ENCODE results near the gene PPARGC1A. TPM values are rescaled to one million over a fixed set of nuclear protein-coding genes. Genes with fewer than 3 reads are reported as not detected.

Gene PPARGC1A
- total and polyA plus RNA-seq, 2 experiments from 2014 or later: 0.76 to 3.3 TPM

- Histone ChIP-seq H3K36me3 (ENCODE audit: insufficient read depth) (no peaks in the 10 kb centered on the region), H3K79me2 (replicated peaks; ENCODE audit: insufficient read depth) (no peaks in the 10 kb centered on the region), H3F3A (replicated peaks; ENCODE audit: low read depth) (no peaks in the 10 kb centered on the region), H3K4me1 (ENCODE audit: insufficient read depth) (peaks cover 4% of the 10 kb centered on the region), H4K20me1 (replicated peaks; ENCODE audit: insufficient read depth) (no peaks in the 10 kb centered on the region), H3K27ac (ENCODE audit: low read depth) (no peak overlapping the region), H3K9me2 (ENCODE audit: insufficient read depth) (no peaks in the 10 kb centered on the region), H3K4me2 (no peak overlapping the region), H3K4me3 (no peak overlapping the region), H3K27me3 (ENCODE audit: insufficient read depth) (no peaks in the 10 kb centered on the region), H2AFZ (no peak overlapping the region)
- Mint-ChIP-seq H3K9me3 (no peaks in the 10 kb centered on the region), H3K27ac (no peak overlapping the region), H3K4me3 (no peak overlapping the region), H3K36me3 (ENCODE audit: low read depth) (no peaks in the 10 kb centered on the region), H3K4me1 (peaks cover 16% of the 10 kb centered on the region), H3K27me3 (ENCODE audit: insufficient read depth, low read depth, poor library complexity) (no peaks in the 10 kb centered on the region)
- TF ChIP-seq CREB1 (CRISPR knock-in tag; IDR thresholded peaks at IDR 0.05; ENCODE audit: low read depth): no peak
- TF ChIP-seq, protein P1, sequence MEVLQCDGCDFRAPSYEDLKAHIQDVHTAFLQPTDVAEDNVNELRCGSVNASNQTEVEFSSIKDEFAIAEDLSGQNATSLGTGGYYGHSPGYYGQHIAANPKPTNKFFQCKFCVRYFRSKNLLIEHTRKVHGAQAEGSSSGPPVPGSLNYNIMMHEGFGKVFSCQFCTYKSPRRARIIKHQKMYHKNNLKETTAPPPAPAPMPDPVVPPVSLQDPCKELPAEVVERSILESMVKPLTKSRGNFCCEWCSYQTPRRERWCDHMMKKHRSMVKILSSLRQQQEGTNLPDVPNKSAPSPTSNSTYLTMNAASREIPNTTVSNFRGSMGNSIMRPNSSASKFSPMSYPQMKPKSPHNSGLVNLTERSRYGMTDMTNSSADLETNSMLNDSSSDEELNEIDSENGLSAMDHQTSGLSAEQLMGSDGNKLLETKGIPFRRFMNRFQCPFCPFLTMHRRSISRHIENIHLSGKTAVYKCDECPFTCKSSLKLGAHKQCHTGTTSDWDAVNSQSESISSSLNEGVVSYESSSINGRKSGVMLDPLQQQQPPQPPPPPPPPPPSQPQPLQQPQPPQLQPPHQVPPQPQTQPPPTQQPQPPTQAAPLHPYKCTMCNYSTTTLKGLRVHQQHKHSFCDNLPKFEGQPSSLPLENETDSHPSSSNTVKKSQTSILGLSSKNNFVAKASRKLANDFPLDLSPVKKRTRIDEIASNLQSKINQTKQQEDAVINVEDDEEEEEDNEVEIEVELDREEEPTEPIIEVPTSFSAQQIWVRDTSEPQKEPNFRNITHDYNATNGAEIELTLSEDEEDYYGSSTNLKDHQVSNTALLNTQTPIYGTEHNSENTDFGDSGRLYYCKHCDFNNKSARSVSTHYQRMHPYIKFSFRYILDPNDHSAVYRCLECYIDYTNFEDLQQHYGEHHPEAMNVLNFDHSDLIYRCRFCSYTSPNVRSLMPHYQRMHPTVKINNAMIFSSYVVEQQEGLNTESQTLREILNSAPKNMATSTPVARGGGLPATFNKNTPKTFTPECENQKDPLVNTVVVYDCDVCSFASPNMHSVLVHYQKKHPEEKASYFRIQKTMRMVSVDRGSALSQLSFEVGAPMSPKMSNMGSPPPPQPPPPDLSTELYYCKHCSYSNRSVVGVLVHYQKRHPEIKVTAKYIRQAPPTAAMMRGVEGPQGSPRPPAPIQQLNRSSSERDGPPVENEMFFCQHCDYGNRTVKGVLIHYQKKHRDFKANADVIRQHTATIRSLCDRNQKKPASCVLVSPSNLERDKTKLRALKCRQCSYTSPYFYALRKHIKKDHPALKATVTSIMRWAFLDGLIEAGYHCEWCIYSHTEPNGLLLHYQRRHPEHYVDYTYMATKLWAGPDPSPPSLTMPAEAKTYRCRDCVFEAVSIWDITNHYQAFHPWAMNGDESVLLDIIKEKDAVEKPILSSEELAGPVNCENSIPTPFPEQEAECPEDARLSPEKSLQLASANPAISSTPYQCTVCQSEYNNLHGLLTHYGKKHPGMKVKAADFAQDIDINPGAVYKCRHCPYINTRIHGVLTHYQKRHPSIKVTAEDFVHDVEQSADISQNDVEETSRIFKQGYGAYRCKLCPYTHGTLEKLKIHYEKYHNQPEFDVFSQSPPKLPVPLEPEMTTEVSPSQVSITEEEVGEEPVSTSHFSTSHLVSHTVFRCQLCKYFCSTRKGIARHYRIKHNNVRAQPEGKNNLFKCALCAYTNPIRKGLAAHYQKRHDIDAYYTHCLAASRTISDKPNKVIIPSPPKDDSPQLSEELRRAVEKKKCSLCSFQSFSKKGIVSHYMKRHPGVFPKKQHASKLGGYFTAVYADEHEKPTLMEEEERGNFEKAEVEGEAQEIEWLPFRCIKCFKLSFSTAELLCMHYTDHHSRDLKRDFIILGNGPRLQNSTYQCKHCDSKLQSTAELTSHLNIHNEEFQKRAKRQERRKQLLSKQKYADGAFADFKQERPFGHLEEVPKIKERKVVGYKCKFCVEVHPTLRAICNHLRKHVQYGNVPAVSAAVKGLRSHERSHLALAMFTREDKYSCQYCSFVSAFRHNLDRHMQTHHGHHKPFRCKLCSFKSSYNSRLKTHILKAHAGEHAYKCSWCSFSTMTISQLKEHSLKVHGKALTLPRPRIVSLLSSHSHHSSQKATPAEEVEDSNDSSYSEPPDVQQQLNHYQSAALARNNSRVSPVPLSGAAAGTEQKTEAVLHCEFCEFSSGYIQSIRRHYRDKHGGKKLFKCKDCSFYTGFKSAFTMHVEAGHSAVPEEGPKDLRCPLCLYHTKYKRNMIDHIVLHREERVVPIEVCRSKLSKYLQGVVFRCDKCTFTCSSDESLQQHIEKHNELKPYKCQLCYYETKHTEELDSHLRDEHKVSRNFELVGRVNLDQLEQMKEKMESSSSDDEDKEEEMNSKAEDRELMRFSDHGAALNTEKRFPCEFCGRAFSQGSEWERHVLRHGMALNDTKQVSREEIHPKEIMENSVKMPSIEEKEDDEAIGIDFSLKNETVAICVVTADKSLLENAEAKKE (CRISPR knock-in tag; IDR thresholded peaks at IDR 0.05): no peak
- TF ChIP-seq ZNF114 (CRISPR knock-in tag; IDR thresholded peaks at IDR 0.05): no peak
- TF ChIP-seq EZH2phosphoT487 (IDR thresholded peaks at IDR 0.05; ENCODE audit: unreplicated experiment): no peak
- TF ChIP-seq ZNF331 (CRISPR knock-in tag; IDR thresholded peaks at IDR 0.05; ENCODE audit: low read depth): no peak
- TF ChIP-seq, protein P2, sequence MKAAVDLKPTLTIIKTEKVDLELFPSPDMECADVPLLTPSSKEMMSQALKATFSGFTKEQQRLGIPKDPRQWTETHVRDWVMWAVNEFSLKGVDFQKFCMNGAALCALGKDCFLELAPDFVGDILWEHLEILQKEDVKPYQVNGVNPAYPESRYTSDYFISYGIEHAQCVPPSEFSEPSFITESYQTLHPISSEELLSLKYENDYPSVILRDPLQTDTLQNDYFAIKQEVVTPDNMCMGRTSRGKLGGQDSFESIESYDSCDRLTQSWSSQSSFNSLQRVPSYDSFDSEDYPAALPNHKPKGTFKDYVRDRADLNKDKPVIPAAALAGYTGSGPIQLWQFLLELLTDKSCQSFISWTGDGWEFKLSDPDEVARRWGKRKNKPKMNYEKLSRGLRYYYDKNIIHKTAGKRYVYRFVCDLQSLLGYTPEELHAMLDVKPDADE (IDR thresholded peaks at IDR 0.05): no peak
- no peak for TF ChIP-seq EZH2 (IDR thresholded peaks at IDR 0.05; ENCODE audit: low read depth, unreplicated experiment)
- TF ChIP-seq POLR2AphosphoS5 (IDR thresholded peaks at IDR 0.05; ENCODE audit: low read depth): no peak
- TF ChIP-seq NANOG (IDR thresholded peaks at IDR 0.05; ENCODE audit: borderline replicate concordance): no peak
- TF ChIP-seq JUNB (IDR thresholded peaks at IDR 0.05; ENCODE audit: unreplicated experiment): no peak
- TF ChIP-seq STAT1 (IDR thresholded peaks at IDR 0.05; ENCODE audit: unreplicated experiment): no peak
- no peak for TF ChIP-seq REST (IDR thresholded peaks at IDR 0.05; ENCODE audit: unreplicated experiment)
- TF ChIP-seq, protein P3, sequence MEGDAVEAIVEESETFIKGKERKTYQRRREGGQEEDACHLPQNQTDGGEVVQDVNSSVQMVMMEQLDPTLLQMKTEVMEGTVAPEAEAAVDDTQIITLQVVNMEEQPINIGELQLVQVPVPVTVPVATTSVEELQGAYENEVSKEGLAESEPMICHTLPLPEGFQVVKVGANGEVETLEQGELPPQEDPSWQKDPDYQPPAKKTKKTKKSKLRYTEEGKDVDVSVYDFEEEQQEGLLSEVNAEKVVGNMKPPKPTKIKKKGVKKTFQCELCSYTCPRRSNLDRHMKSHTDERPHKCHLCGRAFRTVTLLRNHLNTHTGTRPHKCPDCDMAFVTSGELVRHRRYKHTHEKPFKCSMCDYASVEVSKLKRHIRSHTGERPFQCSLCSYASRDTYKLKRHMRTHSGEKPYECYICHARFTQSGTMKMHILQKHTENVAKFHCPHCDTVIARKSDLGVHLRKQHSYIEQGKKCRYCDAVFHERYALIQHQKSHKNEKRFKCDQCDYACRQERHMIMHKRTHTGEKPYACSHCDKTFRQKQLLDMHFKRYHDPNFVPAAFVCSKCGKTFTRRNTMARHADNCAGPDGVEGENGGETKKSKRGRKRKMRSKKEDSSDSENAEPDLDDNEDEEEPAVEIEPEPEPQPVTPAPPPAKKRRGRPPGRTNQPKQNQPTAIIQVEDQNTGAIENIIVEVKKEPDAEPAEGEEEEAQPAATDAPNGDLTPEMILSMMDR (conservative IDR thresholded peaks at IDR 0.05; ENCODE audit: low read depth in 2 of 2): no peak
- ATAC-seq: no peak
- no peak for DNase-seq (ENCODE audit: low spot score)
Observed at GRCh38 chr4:23924556-23924955, 34.7 kb upstream of the PPARGC1A start.
